Heart right ventricle (tissue), 16 donors: ENCODE results near the gene ACTL10. TPM values are rescaled to one million over a fixed set of nuclear protein-coding genes. Genes with fewer than 3 reads are reported as not detected.
A peak's percentile ranks its signal among the peaks of the same experiment; 100 is the strongest.

Experiments used
- ATAC-seq, 8 donors: fragments of 200-7000 bp; cut with Tn5 transposase; one replicate each; pipeline ENCODE4 v1.9.1; 2020; ENCODE audit warnings: mild to moderate bottlenecking in 8 of 8, moderate library complexity in 8 of 8, moderate number of reproducible peaks in 1 of 8
- DNase-seq, 2 donors: peaks; one replicate each; pipeline ENCODE4 v3.0.0-alpha.2; 2020
- H3K27ac ChIP-seq, 10 donors: fragments of 200-600 bp; sonication (generic) in 2 of 10; one replicate each; pipeline versions ENCODE4 v1.5.0 to v1.8.0; 2020 to 2022; ENCODE audit warnings: mild to moderate bottlenecking in 3 of 10
- H3K27me3 ChIP-seq, 7 donors: fragments of 200-600 bp; one replicate each; pipeline ENCODE4 v1.8.0; 2021 to 2022; ENCODE audit warnings: mild to moderate bottlenecking in 2 of 7
- H3K36me3 ChIP-seq, 9 donors: fragments of 200-600 bp; sonication (generic) in 1 of 9; one replicate each; pipeline versions ENCODE4 v1.5.0 to v1.8.0; 2020 to 2022; ENCODE audit warnings: mild to moderate bottlenecking in 2 of 9
- H3K4me1 ChIP-seq, 9 donors: fragments of 200-600 bp; sonication (generic) in 1 of 9; one replicate each; pipeline versions ENCODE4 v1.5.0 to v1.8.0; 2020 to 2022; ENCODE audit warnings: mild to moderate bottlenecking in 4 of 9
- H3K4me3 ChIP-seq, 10 donors: fragments of 200-600 bp; sonication (generic) in 2 of 10; one replicate each; pipeline versions ENCODE4 v1.5.0 to v1.8.0; 2020 to 2022; ENCODE audit warnings: mild to moderate bottlenecking in 7 of 10, moderate library complexity in 2 of 10
- H3K9me3 ChIP-seq, 11 donors: fragments of 200-600 bp in 10 of 11; sonication (generic) in 2 of 11; one replicate each; pipeline versions ENCODE4 v1.5.0 to v1.8.0; 2013 to 2022; ENCODE audit warnings: mild to moderate bottlenecking in 2 of 11, control low read depth in 1 of 11, moderate library complexity in 1 of 11
- WGBS, 2 donors: extraction: QIAGEN DNeasy Blood & Tissue Kit; methylation state at CpG; one replicate each; pipeline ENCODE4 v1.1.7; 2013; ENCODE audit warnings: inconsistent platforms in 1 of 2; 5-methylcytosine and 5-hydroxymethylcytosine counted together
- intact Hi-C, 10 donors: fragments of 100-400 bp; cut with DNase I; formaldehyde crosslinking; loops; one replicate each; pipeline versions ENCODE4 v1.11.1 to v1.14.2; 2022
- polyA plus RNA-seq, 2 donors: library from polyadenylated mRNA; stranded (reverse); fragments of 200-250 nt; gene quantifications; one replicate each; pipeline ENCODE4 v1.2.3, GENCODE V29; 2013
- total RNA-seq, 10 donors: library from RNA; stranded (reverse); fragmentation: NEBNext Ultra II Directional in 3 of 10; extraction: Animal tissue kit (Norgen Biotek cat#: 25700) in 3 of 10; gene quantifications; one replicate each; pipeline versions ENCODE4 v1.2.1 to v1.2.4, GENCODE V29; 2021 to 2023
- TF ChIP-seq, protein P1 (sequence below), 9 donors: fragments of 200-600 bp; sonication (generic) in 2 of 9; IDR thresholded peaks; one replicate each; pipeline versions ENCODE4 v1.5.0 to v1.8.0; 2021 to 2022; ENCODE audit warnings: antibody characterized with exemption in 9 of 9, mild to moderate bottlenecking in 5 of 9, moderate library complexity in 1 of 9
- donor health status: Arrhythmogenic right ventricular cardiomyopathy.
- donor health status: ischemic (EF 13 %, LVEDD 7.1; RV severe dilation, severe dysfunction).
- donor health status: healthy with polysubstance abuse.
- donor health status: DM: no; HTN: yes; CAD: no.
- donor health status: DM: no; HTN: no; CAD: no.
- donor health status: ischemic (EF 25% LVEDD 6.9; RV normal size, moderate dysfunction).
- donor health status: ischemic (EF 25% LVEDD 5.7; RV mildly dilated, moderate dysfunction).
- donor health status: healthy.
- donor health status: DM: yes; HTN: yes; CAD: no.
- donor health status: Ischemic cardiomyopathy.
- donor health status: ischemic (EF 35%, LVEDD 5.7; RV mildly dilated, moderate dysfunction).
- donor health status: nonischemic (EF 11% LVEDD 7.7; RV severe dilation, severe dysfunction).
- donor health status: DM: yes; HTN: yes; CAD: no.
- donor health status: PGD.
- donor health status: ischemic (EF 29% LVEDD 5.4; RV normal size, mild dysfunction).
- donor health status: nonischemic (EF 23%, LVEDD 6.1; RV moderate dilation, normal function).

ACTL10 gene
- total and polyA plus RNA-seq, 12 donors, result 0.11 to 1.2 (median 0.30) TPM; not detected in 4

DNA sequence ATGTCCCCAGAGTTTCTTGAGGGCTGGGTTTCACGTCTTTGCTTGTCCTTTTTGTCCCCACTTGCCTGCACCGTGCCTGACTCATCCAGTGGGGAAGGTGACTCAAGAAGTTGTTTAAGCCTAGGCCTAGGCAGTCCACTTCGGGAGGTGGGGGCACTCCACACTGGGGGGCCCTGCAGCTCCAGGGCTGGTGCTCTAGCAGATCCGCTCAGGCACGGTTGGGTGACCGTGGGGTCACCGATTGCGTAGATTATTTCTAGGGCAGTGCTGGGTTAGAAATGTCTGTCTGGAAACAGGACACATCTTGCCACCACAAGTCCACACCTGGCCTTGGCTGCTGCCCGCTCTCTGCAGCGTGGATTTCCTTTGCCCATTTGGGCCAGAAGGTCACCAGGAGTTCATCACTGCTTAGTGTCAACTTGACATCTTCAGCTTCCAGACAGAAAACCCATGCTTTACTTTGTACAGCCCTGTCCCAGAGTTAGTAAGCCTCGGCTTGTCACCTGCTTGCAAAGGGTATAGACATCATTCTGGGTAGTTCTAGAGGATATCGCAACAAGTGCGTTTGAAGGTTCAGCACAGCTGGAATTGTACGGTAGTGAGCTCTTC is 18.2 kb upstream of the ACTL10 start:
- intact Hi-C loops, result loop anchor here in 1 of 10 donors (5.0 kb wide), 1 partner anchor 191 kb away; no protein-coding TSS in a partner anchor
- 54 to 70% methylated on average over 14 of the region's 14 CpGs for WGBS, 2 donors
- peak overlapping the region in 1 of 10 donors; percentile 29 for H3K27ac ChIP-seq

DNA sequence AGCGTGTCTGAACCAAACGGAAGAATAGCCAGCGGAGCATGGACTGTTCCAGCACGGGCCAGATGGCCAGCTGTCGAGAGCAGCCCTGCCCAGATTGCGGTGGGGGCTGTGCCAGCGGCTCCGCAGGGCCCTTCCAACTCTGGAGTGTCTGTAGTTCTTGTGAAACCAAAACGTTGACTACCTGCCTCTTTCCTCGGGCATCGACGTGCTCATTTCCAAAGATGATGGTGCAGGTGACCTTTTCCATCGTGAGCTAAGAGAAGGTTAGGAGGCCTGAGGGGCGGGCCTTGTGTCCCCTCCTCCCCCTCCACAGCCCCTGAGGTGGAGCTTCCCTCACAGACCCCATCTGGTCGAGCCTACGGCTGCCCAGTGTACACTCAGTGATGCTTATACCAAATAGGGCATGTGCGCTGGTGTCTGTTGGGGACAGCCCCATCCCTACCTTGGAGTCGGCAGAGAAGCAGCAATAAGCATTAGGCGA is 17.5 kb upstream of the ACTL10 start:
- peak in 7 of 8 donors; percentile 32 to 76 (median 61) for ATAC-seq
- intact Hi-C loops, result loop anchor here in 1 of 10 donors (5.0 kb wide), 1 partner anchor 192 kb away; no protein-coding TSS in a partner anchor
- Histone ChIP-seq H3K27me3 (no peaks in the 10 kb centered on the region), H3K9me3 (no peaks in the 10 kb centered on the region), H3K4me1 (peaks cover 4 to 48% (median 37%) of the 10 kb centered on the region in 9 donors), H3K27ac (peak overlapping the region in 1 of 10 donors; percentile 29), H3K36me3 (peaks cover 0 to 26% (median 14%) of the 10 kb centered on the region in 9 donors), H3K4me3 (no peak overlapping the region)
- 60 to 65% methylated on average over 19 of the region's 19 CpGs for WGBS, 2 donors
- TF ChIP-seq, protein P1, sequence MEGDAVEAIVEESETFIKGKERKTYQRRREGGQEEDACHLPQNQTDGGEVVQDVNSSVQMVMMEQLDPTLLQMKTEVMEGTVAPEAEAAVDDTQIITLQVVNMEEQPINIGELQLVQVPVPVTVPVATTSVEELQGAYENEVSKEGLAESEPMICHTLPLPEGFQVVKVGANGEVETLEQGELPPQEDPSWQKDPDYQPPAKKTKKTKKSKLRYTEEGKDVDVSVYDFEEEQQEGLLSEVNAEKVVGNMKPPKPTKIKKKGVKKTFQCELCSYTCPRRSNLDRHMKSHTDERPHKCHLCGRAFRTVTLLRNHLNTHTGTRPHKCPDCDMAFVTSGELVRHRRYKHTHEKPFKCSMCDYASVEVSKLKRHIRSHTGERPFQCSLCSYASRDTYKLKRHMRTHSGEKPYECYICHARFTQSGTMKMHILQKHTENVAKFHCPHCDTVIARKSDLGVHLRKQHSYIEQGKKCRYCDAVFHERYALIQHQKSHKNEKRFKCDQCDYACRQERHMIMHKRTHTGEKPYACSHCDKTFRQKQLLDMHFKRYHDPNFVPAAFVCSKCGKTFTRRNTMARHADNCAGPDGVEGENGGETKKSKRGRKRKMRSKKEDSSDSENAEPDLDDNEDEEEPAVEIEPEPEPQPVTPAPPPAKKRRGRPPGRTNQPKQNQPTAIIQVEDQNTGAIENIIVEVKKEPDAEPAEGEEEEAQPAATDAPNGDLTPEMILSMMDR (IDR thresholded peaks at IDR 0.05), result no peak
- peak in 1 of 2 donors; percentile 72 for DNase-seq

More for the DNA sequence above, 18.2 kb upstream of the ACTL10 start:
- ATAC-seq, result peak in 6 of 8 donors; percentile 2 to 38 (median 16)
- H3K36me3 ChIP-seq, result peaks cover 0 to 32% (median 19%) of the 10 kb centered on the region in 9 donors
- no peak for DNase-seq
- peaks cover 1 to 43% (median 37%) of the 10 kb centered on the region in 9 donors for H3K4me1 ChIP-seq
- TF ChIP-seq, protein P1 (IDR thresholded peaks at IDR 0.05), result no peak
- no peaks in the 10 kb centered on the region for H3K9me3 ChIP-seq
- H3K4me3 ChIP-seq, result no peak overlapping the region
- H3K27me3 ChIP-seq, result no peaks in the 10 kb centered on the region

DNA sequence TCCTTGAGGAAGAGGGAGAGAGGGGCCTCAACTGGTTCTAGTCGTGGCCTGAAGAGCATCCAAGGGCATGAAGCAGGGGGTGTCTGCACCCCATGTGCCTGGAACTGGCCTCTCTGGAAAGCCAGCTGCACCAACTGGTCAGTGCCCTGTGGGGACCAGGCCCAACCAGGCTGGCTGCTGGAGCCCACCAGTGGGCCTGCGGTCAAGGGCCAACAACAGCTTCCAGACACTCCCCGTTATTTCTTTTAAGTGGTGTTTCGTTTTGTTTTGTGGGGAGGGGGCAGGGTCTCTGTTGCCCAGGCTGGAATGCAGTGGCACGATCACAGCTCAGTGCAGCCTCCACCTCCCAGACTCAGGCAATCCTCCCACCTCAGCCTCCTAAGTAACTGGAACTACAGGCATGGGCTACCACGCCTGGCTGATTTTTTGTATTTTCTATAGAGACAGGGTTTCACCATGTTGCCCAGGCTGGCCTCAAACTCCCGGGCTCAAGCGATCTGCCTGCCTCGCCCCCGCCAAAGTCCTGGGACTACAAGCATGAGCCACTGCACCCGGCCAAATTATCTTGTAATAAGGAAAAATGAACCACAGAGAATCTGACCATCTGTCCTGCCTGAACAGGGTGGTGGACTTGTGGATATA is 16.5 kb upstream of the ACTL10 start:
- 88 to 92% methylated on average over 11 of the region's 11 CpGs for WGBS, 2 donors
- H3K4me1 ChIP-seq, result peaks cover 4 to 49% (median 37%) of the 10 kb centered on the region in 9 donors

More for the DNA sequence above, 16.5 kb upstream of the ACTL10 start:
- Histone ChIP-seq H3K27ac (no peak overlapping the region), H3K36me3 (peaks cover 0 to 17% (median 5%) of the 10 kb centered on the region in 9 donors), H3K9me3 (no peaks in the 10 kb centered on the region), H3K27me3 (no peaks in the 10 kb centered on the region), H3K4me3 (no peak overlapping the region)
- intact Hi-C loops, result loop anchor here in 6 of 10 donors (5.0 to 10.0 kb wide), 4 partner anchors 188 to 255 kb away; no protein-coding TSS in a partner anchor
- TF ChIP-seq, protein P1 (IDR thresholded peaks at IDR 0.05), result no peak
- ATAC-seq, result no peak
- DNase-seq, result no peak
